WI38 (cell line): ENCODE data around the gene OR5K4.

Experiments
- H3K4me3 ChIP-seq: 2 replicates; pipeline ENCODE4 v1.5.1; 2011; ENCODE audit warnings: low read depth, mild to moderate bottlenecking, control low read depth, low read length
- TF ChIP-seq, protein P1 (sequence below): IDR thresholded peaks from 2 replicates; pipeline ENCODE4 v1.5.1; 2012; ENCODE audit warnings: low read depth, mild to moderate bottlenecking, control low read depth, low read length

Gene OR5K4

DNA sequence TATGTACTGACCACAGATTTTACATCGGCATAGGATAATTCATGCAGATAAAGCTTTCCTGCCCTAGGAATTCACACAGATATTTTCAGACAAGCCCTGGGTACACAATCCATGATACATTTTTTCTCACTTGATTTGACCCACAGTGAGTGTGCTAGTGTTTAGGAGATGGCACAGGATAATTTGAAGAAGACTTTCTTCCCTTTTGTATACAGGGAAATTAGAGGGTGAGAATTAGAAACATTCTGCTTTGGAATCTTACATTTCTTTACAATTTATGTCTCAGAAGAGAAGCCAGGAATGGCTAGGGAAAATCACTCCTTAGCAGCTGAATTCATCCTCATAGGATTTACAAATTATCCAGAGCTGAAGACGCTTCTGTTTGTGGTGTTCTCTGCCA, at the start of gene OR5K4:
OR5K4 (plus strand) TSS at position 301 of the 400 bp plus-strand sequence; CDS start at position 301, 0 bp downstream.
- TF ChIP-seq, protein P1, sequence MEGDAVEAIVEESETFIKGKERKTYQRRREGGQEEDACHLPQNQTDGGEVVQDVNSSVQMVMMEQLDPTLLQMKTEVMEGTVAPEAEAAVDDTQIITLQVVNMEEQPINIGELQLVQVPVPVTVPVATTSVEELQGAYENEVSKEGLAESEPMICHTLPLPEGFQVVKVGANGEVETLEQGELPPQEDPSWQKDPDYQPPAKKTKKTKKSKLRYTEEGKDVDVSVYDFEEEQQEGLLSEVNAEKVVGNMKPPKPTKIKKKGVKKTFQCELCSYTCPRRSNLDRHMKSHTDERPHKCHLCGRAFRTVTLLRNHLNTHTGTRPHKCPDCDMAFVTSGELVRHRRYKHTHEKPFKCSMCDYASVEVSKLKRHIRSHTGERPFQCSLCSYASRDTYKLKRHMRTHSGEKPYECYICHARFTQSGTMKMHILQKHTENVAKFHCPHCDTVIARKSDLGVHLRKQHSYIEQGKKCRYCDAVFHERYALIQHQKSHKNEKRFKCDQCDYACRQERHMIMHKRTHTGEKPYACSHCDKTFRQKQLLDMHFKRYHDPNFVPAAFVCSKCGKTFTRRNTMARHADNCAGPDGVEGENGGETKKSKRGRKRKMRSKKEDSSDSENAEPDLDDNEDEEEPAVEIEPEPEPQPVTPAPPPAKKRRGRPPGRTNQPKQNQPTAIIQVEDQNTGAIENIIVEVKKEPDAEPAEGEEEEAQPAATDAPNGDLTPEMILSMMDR = no peak
- H3K4me3 ChIP-seq = no peak within 1 kb of the TSS

DNA sequence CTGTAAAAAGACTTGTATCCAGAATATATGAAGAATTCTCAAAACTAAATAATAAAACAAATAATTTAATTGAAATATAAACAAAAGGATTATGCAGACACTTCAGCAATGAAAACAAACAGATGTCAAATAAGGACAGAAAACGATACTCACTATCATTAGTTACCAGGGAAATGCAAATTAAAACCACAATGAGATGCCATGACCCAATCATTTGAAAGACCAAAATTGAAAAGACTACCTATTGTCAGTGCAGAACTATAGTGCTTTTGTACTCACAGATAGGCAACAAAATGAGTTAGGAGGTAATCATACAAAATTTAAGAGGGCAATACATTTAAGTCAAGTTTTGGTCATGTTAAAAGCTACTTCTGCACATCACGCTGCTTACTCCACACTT, 31.6 kb upstream of the OR5K4 start:
- TF ChIP-seq, protein P1 = no peak

GRCh38 chr3:98322686-98323085, 31.0 kb upstream of the OR5K4 start:
- no peak overlapping the region for H3K4me3 ChIP-seq
- TF ChIP-seq, protein P1 = no peak

More for the DNA sequence above, 31.6 kb upstream of the OR5K4 start:
- no peak overlapping the region for H3K4me3 ChIP-seq

- no peak overlapping the region for H3K4me3 ChIP-seq
- TF ChIP-seq, protein P1 = no peak
These were observed 30.2 kb upstream of the OR5K4 start for GRCh38 chr3:98323425-98323824.

GRCh38 chr3:98325055-98325454, 28.6 kb upstream of the OR5K4 start:
- TF ChIP-seq, protein P1 = no peak
- H3K4me3 ChIP-seq = no peak overlapping the region

- TF ChIP-seq, protein P1 = no peak
These were observed 27.4 kb upstream of the OR5K4 start for GRCh38 chr3:98326105-98326893.

GRCh38 chr3:98326945-98327344, 26.7 kb upstream of the OR5K4 start:
- TF ChIP-seq, protein P1 = no peak
- no peak overlapping the region for H3K4me3 ChIP-seq

More at GRCh38 chr3:98326105-98326893, 27.4 kb upstream of the OR5K4 start:
- no peak overlapping the region for H3K4me3 ChIP-seq
